Frontal cortex (tissue), 4 donors: ENCODE measurements around the gene SPINT1. TPM values are rescaled to one million over a fixed set of nuclear protein-coding genes. Genes with fewer than 3 reads are reported as not detected.

Source experiments
- DNase-seq, 2 donors: peaks; one replicate each; pipeline ENCODE4 v3.0.0; 2012; ENCODE audit warnings: low spot score in 2 of 2
- FAIRE-seq: peaks from 2 replicates; lab custom pipeline; 2012; peaks lifted over from hg19 to GRCh38; lab: Jason Lieb, UNC
- total RNA-seq: library from RNA; depleted of rRNA; stranded (reverse); fragments of >200 nt; gene quantifications from one replicate; pipeline ENCODE4 v1.2.3, GENCODE V29; 2014
- donor health status: control.
- donor health status: control.
- donor health status: control.

SPINT1 gene
- total RNA-seq, 1 donor from 2014 or later: 1.6 TPM

DNA sequence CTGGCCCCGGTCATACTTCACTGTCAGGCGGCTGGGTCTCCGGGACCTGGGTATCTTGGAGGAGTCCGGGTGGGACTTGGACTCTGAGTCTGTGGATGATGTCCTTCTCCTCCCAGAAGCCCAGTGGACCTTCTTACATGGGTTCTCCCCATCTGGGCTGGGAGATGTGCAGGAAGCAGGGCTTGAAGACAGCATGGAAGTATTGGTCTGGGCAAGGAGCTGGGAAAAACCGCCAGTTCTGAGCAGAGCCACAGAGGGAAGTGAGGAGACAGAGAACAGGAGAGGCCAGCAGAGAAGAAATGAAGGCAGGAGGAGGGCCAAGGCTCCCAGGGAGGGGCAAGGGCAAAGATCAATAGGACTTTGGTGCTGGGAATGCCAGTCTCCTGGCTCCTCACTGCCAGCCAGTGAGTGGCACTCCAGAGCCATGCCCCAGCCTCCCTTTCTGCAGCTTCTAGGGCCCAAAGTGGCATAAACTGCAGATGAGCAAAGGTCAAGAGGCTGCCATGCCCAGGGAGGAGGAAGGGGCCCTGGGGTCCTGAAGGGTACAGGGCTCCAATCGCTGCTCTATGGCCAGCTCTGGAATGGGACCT lies 15.3 kb upstream of the SPINT1 start, which contains the start of gene PPP1R14D:
TSS of gene PPP1R14D (minus strand) at position 262 of the 590 bp plus-strand sequence. CDS start at position 195, 67 bp downstream.
- FAIRE-seq (no peak), DNase-seq (no peak)

DNA sequence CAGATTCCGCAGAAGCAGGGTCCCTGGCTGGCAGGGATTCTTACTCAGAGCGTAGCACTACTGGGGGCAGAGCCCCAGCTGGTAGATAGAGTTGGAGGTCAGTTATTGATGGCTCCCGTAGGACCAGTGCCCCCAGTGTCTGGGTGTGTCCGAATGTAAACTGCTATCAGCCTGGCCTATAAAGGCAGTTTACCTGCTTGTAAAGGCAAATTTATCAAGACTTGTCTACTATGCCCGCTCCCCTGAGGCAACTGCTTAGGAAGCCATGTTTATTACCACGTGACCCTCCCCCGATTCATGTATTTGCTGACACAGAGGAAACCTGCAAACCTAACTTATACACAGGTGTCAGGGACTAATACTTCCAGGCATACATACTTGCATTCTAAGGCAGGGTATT lies 14.7 kb upstream of the SPINT1 start:
- FAIRE-seq: no peak
- DNase-seq: no peak

DNA sequence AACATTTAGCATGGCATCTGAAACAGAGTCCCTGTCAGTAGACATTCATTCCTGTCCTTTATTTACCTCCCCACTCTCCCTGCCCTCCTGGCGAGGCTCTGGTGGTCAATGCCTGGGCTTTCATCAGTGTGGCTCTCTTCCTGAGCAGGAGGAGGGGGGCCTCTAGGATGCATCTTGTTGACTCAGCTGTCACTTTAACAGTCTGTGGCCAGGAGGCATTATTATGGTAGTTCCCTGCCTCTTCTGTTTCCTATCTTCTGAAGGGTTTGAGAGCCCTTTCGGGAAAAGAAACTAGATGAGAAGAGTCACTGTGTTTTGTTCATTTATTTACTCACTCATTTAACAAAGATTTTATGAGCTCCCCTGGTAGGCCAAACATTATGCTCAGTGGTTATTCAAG lies 13.0 kb upstream of the SPINT1 start:
- DNase-seq (no peak), FAIRE-seq (no peak)

DNA sequence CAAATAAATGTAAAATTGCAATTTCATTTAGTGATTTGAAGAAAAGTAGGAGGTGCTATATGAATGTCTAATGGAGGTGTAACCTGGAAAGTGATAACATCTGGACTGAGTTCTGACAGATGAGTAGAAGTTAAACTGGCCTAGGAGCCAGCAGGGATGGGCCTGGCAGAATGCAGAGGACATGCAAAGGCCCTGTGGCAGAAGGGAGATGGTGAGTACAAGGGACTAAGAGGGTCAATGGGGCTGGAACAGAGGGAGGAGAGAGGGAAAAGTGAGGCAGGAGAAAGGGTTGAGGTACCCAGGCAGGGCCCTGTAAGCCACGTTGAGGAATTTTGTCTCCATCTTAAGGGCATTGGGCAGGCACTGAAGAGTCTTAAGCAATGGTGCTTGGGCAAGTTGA lies 12.0 kb upstream of the SPINT1 start:
- no peak for DNase-seq
- FAIRE-seq: no peak

DNA sequence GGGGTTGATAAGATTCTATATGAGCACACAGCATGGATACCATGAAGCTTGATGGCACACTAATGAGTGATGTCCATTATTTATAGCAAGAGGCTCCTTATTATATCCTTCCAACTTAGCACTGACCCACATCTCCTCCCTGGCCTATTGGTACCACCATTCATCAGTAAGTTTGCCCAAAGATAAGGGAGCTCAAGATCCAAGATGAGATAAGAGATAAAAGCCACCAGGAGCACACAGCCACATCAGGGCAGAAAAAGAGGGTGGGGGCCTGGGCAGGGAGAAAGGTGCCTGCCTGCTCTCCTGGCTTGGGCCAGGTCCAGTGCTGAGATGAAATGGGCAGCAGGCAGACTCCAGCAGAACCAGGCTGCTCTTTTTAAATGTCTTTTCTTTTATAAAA lies 10.9 kb upstream of the SPINT1 start:
- no peak for FAIRE-seq
- no peak for DNase-seq

DNA sequence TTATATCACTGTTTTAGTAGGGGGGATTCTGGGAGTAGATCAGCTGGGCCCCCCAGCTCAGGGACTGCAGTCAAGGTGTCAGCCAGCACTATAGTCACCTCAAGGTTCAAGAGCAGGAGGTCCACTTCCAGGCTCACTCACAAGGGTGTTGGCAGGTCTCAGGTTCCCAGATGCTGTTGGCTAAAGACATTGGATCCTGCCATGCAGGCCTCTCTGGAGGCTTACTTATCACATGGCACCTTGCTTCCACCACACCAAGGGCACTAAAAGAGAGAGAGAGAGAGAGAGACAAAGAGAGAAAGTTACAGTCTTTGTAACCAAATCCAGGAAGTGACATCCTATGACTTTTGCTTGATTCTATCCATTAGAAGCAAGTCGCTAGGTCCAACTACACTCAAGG lies 7.8 kb upstream of the SPINT1 start:
- FAIRE-seq: no peak

DNA sequence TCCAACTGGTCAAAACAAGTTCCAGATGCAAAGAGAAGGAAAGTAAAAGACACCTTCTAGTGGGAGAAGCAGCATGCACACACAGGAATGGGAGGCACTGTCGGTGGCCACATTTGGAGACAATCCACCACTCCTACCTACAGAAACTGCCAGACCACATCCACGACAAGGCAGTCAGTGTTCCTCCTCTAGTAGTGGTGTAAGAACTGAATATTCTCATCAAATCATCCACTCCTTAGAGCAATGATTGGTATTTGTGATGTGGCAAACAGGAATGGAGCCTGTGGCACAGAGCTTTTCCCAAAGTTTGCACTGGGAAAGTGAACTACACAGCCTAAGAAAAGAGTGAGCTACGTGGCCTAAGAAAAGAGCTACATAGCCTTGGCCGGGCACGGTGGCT lies 5.1 kb upstream of the SPINT1 start:
- no peak for DNase-seq
- FAIRE-seq: no peak

More for the DNA sequence above, 7.8 kb upstream of the SPINT1 start:
- DNase-seq: no peak

DNA sequence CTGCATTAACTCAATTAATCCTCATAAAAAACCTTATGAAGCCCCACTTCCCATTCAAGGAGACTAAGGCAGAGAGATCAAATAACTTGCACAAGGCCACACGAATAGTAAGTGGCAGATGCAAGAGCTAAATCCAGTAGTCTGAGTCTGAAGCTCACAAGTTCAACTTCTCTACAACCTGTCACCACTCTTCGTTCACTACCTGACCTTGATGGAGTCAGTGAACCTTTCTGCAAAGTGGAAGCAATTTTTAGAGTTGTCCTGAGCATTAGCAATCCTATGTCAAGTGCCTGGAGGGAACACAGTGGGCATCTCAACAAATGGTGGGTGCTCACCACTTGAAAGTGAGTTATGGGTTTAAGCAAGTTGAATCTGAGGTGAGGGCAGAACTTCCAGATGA lies 2.1 kb upstream of the SPINT1 start:
- no peak for FAIRE-seq
- DNase-seq: no peak

DNA sequence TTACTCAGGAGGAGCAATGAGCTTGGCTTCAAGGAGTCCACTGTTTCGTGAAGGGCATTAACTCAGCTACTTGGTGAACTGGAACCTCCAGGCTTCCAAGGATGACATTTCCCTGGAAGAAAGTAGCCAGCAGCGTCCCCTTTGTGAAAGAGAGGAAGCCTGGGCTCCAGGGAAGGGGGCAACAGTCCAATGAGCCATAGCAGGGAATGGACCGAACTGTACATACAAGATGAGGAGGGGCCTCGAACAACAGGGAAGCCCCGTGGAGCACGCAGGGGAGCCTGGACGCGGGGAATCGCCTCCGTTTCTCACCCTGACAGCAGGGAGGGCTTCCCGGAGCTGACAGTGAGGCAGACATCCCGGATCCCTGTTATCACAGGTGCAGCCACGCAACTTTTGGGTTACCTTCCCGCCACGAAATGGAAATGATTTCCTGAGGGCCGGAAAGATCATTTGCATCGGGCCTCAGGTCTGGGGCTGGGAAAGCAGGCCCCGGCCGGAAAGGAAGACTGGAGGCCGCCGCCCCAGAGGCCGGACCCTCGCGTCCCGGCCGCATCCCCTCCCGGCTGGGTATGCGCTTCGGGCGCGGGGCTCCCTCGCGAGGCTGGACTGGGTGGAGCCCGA lies 475 bp upstream of the SPINT1 start:
- no peak for FAIRE-seq
- no peak for DNase-seq

DNA sequence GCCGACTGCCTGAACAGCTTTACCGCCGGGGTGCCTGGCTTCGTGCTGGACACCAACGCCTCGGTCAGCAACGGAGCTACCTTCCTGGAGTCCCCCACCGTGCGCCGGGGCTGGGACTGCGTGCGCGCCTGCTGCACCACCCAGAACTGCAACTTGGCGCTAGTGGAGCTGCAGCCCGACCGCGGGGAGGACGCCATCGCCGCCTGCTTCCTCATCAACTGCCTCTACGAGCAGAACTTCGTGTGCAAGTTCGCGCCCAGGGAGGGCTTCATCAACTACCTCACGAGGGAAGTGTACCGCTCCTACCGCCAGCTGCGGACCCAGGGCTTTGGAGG lies 815 bp downstream of the SPINT1 start:
- FAIRE-seq (no peak), DNase-seq (no peak)

DNA sequence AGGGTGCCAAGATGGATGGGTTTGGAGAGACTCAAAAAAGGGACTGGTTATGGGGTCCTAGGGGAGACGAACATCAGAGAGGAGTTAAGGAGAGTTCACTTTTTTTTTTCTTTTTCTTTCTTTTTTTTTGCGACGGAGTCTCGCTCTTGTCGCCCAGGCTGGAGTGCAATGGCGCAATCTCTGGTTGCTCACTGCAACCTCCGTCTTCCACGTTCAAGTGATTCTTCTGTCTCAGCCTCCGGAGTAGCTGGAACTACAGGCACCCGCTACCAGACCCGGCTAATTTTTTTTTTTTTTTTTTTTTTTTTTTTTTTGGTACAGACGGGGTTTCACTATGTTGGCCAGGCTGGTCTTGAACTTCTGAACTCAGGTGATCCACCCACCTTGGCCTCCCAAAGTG lies 1.2 kb downstream of the SPINT1 start:
- FAIRE-seq (no peak), DNase-seq (no peak)

DNA sequence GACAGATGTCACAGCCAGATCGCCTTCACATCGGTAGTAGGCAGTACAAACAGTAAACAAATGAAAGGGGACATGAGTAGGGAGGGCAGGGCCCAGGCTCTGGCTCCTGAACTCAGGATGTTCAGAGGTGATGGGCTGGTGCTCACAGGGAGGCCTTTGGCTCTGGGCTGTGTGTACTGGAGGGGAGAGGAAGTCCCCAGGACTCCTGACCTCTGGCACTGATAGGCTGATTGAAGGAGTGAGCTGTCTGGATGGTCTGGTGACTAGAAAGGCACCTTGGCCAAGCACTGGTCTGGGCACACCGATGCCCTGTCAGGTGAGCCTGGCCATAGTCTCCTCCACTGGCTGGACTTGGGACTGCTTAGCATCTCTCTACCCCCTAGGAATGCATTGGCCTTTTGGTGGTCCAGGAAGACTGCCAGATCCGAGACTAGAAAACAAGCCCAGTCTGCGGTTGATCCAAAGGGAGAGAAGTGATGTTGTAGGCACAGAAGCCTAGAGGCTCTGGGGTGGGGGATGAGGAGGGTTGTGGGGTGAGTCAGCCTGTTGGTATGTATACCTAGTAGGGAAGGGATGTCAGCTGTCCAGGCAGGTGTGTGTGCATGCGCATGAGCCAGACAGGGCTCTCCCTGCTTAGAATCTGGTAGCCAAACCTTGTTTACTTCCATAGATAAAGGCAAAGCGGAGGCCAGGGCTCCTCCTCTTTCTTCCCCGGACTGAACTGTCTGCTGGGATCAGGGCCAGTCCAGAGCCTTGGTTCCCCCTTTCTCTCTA lies 1.9 kb downstream of the SPINT1 start:
- FAIRE-seq (no peak), DNase-seq (no peak)

DNA sequence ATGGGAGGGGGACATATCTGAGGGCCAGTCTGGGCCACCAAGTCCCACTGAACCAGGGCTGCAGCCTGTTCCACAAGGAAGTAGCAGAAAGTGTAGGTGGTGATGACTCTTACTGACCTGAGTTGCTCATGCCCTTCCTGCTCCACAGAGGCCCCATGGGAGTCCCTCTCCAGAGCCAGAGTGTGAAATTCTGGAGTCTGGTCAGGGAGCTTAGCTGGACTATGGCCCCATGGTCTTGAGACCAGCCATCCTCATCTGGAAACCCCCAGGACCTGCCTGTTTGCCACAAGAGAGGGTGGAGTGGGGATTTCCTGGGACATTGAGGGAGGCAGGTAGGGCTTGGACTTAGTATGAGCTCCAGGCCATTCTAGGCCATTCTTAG lies 3.0 kb downstream of the SPINT1 start:
- no peak for FAIRE-seq

DNA sequence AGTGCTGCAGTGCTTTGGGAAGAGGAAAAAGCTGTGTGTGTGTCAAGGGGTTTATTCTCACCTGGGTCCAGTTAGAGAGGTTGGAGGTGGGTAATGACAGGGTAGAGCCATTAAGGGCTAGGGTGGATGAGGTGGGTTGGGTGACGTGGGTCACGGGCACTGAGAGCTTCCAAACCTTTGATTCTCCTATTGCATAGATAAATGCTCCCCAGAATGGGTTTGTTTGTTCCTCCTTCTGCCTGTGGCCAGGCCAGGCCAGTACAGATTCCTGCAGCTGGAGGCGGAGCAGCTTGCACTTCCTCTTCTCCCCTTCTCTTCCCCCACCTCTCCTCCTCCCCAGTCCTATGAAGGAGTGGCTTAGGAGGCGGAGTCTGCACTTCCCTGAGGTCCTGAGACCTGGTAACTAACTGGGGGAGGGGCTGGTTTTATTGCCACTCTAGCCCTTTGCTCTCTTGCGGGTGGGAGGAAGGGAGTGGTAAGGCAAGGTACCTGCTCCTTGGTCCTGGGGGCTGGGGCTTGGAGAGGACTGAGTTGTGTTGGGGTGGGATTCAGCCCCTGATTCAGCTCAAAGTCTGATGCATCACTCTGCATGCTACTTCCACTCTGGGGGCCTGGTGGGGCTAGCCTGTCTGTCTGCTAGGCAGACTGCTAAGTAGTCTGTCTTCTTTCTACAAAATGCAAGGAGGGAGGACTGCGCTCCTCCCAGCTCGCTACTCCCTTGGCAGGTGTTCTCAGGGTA lies 3.5 kb downstream of the SPINT1 start:
- DNase-seq: no peak
- no peak for FAIRE-seq

More for the DNA sequence above, 3.0 kb downstream of the SPINT1 start:
- DNase-seq: no peak

DNA sequence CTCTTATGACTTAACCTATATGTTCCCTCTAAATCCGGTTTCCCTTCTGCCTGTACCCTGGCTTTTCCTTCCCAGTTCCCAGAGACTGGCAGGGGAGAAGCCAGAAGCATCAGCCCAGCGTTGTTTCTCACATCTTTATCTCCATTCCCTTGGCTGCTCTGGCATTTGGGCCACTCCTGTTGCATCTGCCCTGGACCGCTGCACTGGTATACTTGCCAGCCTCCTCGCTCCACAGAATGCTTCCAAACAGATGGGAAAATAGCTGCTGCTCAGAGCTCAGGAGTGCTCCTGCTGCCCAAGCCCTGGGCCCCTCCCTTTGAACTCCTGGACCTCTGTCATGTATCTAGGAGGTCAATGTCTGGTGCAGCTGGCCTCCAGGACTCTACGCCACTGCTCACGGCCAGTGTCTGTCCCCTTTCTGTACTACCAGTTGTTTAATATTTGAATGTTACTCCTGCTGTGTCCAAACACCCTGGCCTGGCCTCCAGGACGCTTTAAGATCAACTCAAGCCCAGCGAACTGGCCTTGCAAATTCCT lies 6.8 kb downstream of the SPINT1 start:
- DNase-seq: no peak
- FAIRE-seq: no peak

DNA sequence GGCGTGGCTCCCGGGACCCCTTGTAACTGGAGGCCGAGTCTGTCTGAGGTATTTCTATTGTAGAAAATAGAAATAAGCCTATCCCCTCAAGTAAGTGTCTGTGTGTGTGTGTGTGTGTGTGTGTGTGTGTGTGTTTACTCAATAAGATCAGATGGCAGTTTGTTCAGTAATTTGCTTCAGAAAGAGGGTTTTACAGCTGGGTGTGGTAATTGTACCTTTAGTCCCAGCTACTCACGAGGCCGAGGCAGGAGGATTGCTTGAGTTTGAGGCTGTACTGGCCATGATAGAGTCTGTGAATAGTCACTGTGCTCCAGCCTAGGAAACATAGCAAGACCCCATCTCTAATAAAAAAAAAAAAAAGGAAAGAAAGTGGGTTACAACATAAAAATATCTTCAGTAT lies 8.7 kb downstream of the SPINT1 start:
- no peak for DNase-seq
- no peak for FAIRE-seq

DNA sequence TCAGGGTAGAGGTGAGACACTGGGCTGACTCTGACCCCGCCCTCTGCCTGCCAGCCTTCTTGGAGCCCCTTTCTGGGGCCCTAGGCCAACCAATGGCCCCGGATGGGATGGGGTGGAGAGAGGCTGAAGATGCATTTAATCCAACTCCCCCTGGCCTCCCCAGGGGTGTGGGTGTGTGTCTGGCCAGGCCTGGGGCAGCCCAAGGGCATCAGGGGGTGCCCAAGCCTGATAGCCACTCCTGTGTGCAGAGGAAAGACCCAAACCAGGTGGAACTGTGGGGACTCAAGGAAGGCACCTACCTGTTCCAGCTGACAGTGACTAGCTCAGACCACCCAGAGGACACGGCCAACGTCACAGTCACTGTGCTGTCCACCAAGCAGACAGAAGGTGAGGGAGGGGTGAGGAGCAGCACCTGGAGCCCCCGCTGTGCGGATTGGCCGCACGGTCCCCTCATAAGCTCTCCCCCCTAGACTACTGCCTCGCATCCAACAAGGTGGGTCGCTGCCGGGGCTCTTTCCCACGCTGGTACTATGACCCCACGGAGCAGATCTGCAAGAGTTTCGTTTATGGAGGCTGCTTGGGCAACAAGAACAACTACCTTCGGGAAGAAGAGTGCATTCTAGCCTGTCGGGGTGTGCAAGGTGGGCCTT lies 9.5 kb downstream of the SPINT1 start:
- FAIRE-seq: no peak
- no peak for DNase-seq

DNA sequence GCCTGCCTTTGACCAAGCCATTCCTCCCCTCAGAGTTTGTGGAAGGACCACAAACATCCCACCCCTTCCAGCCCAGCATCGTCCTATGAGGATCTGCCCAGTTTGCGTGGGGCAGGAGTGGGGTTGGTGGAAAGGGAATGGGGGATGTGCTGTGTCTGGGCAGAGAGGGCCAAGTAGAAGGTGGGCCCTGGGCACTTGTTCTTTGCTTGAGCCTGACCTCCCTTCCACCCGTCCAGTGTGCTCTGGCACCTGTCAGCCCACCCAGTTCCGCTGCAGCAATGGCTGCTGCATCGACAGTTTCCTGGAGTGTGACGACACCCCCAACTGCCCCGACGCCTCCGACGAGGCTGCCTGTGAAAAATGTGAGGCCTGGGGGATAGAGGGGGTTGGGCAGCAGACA lies 10.3 kb downstream of the SPINT1 start:
- DNase-seq (no peak), FAIRE-seq (no peak)

DNA sequence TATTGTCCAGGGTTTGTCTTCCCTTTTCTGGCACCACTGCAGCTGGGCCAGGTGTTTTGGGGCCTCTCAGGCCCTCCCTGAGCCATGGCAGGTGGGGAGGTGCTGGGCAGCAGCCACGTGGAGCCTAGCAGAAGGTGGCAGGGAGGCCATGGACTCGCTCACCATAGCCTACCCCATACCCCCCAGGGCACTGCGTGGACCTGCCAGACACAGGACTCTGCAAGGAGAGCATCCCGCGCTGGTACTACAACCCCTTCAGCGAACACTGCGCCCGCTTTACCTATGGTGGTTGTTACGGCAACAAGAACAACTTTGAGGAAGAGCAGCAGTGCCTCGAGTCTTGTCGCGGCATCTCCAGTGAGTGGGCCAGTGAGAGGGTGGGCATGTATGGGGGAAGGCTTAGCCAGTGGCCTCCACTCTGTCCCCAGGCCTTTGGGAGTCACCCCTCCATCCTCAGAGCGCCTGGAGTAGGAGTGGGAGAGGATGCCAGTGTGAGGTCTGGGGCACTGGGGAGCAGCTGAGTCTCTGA lies 11.9 kb downstream of the SPINT1 start:
- no peak for FAIRE-seq

DNA sequence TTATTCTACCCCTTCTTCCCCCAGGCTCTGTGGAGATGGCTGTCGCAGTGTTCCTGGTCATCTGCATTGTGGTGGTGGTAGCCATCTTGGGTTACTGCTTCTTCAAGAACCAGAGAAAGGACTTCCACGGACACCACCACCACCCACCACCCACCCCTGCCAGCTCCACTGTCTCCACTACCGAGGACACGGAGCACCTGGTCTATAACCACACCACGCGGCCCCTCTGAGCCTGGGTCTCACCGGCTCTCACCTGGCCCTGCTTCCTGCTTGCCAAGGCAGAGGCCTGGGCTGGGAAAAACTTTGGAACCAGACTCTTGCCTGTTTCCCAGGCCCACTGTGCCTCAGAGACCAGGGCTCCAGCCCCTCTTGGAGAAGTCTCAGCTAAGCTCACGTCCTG lies 12.9 kb downstream of the SPINT1 start:
- DNase-seq (no peak), FAIRE-seq (no peak)

More for the DNA sequence above, 11.9 kb downstream of the SPINT1 start:
- no peak for DNase-seq
